ENCODE results near the gene ARAP2.

Gene ARAP2

GRCh38 chr4:36130641-36131040, 113.7 kb downstream of the ARAP2 start:
- in situ Hi-C loops (cut with MboI; ENCODE audit: low sequenced_read_pairs): no loop called here

DNA sequence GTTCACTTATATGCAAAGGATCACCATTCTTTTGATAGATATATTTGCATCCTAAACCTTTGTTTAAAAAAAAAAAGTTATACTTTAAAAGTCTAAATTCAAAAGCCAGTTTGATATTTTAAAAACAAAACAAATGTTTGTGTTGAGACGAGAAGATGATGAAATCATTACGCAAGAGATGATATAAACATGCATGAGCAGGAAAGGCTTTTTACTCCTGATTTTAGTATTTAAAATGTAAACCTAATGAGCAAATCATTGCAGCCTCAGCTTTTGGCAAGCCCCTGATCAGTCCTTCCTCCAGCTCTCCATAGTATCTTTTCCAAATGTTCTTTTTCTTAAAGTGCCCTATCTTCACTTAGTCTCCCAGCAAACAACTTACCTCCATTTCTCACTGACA, 115.6 kb downstream of the ARAP2 start:
- in situ Hi-C loops (cut with MboI; ENCODE audit: low sequenced_read_pairs): no loop called here

- in situ Hi-C loops (cut with MboI; ENCODE audit: low sequenced_read_pairs): no loop called here
Observed at GRCh38 chr4:36123906-36124305, 120.4 kb downstream of the ARAP2 start.

GRCh38 chr4:36115312-36115711, 129.0 kb downstream of the ARAP2 start:
- in situ Hi-C loops (cut with MboI; ENCODE audit: low sequenced_read_pairs): no loop called here

DNA sequence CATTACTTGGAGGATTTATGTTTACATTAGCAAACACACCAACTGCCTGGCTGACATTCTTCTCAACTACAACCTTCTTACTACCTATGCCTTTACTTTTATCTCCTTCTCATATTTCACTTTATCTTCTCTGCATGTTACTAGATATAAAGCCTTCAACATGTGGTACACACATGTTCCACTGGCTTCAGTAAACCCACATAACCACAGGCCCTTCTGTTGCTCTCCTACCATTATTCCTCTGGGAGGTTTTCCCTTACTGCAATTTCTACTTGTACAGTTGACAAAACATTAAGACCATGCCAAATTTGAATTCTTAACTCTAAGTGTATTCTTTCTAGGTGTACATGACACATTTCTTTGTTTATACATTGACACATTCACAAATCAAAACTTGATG, 133.1 kb downstream of the ARAP2 start:
- in situ Hi-C loops (cut with MboI; ENCODE audit: low sequenced_read_pairs): no loop called here

- in situ Hi-C loops (cut with MboI; ENCODE audit: low sequenced_read_pairs): no loop called here
Observed at GRCh38 chr4:36099509-36099908, 144.8 kb downstream of the ARAP2 start.

- in situ Hi-C loops (cut with MboI; ENCODE audit: low sequenced_read_pairs): no loop called here
Observed at GRCh38 chr4:36094995-36095394, 149.3 kb downstream of the ARAP2 start.

- in situ Hi-C loops (cut with MboI; ENCODE audit: low sequenced_read_pairs): no loop called here
Observed at GRCh38 chr4:36091997-36092396, 152.3 kb downstream of the ARAP2 start.

DNA sequence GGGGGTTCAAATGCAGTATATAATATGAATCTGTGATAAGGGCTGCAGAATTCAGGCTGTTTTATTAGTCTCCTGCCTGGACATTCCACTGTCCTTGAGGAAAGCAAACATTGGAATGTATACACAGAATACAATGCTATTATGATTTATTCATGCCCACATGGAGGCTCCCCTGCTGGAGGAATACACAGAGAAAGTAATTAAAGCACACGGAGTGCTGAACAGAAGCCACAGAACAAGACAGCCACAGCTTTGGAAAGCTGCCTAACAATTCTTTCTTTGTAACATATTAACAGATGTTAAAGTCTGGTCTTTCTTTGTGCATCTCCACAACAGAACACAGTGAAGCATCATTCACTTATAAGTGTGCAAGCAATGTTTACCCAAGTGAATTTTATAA, 155.8 kb downstream of the ARAP2 start:
- in situ Hi-C loops (cut with MboI; ENCODE audit: low sequenced_read_pairs): no loop called here

DNA sequence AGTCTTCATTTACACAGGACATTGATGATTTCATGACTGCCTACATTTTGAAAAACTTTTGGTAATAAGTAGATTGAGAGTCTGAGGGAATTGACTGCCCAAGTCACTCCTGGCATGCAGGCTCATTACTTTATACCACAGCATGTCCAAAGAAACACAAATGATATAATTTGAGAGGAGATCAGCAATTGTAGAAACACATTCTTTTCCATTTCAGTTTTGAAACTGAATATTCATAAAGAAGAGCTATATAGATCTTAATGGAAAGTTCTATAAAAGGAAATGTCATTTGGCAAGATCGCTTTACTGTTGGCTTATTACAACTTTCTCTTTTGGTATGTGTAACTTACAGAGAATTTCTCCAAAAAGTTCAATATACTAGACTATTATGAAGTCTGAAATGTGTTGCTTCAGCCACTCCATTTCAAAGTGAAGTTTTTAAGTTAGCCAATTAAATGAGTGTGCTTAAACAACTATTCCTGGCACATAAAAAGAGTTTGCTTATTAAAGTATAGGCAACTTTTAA, 158.0 kb downstream of the ARAP2 start:
- in situ Hi-C loops (cut with MboI; ENCODE audit: low sequenced_read_pairs): no loop called here

DNA sequence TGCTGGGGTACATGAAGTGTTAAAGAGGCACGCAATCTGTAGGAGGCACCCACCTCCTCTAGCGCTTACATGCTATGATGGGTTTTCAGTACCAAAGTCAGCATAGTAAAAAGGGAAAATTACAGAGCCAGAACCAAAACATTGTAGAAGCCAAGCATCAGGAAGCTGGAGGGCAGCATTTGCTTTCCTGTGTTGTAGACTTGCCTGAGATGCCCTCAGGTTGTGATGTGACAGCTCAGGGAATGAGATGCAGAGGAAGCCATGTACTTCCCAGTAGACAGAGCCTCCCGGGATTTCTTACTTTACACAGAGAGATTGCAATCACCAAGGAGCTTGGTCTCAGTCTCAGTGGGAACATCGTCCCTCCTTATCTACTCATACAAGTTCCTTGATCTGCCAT, 161.5 kb downstream of the ARAP2 start:
- in situ Hi-C loops (cut with MboI; ENCODE audit: low sequenced_read_pairs): no loop called here

DNA sequence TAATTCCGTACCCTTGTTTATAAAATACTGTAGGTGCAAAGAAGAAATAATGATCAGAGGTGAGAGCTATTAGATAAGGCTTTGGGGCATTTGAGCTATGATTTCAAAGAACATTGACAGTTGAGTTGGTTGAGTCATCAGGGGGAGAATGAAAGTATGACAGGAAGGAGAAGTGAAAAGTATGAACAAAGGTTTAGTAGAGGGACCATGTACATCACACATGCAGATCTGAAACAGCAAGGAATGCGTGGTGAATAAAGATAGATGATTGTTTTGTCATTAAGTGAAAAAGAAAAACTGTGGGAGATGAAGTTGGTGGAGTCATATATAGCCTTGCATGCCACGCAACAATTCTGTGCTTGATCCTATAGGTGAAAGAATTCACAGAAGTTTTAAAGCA, 163.1 kb downstream of the ARAP2 start:
- in situ Hi-C loops (cut with MboI; ENCODE audit: low sequenced_read_pairs): no loop called here

DNA sequence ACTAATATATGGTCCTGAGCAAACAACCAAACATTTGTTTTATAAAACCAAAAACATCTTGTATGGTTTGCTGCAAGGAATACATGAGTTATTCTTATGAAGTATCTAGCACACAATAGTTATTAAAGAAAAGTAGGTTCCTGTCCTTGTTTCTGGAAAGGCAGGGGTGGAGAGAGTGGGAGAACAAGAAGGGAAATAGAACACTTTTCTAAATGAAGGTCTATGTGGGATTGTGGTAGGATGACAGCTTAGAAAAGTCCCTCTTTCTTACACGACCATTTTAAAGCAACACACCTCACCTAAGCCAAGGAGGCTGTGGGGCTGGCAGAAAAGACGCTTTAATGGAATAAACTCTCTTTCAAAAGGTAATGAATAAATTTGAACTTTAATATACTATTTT, 164.6 kb downstream of the ARAP2 start:
- in situ Hi-C loops (cut with MboI; ENCODE audit: low sequenced_read_pairs): no loop called here

DNA sequence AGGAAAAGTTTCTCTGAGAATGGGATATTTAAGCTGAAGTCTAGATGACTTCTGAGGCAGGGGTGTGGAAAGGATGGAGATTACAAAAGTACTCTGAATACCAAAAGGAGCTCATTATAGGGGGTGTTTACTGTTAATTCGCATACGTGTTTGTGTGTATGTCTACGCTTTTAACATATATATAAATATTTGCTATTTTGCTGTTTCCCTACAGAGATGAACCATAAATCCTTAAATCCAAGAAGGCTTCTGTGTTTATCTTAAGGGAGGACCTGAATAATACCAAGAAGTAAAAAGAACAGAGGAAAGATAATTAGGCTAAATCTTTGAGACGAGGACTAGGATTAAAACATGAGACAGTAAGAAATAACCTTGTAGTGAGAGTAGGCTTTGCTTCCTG, 166.0 kb downstream of the ARAP2 start:
- in situ Hi-C loops (cut with MboI; ENCODE audit: low sequenced_read_pairs): no loop called here

- in situ Hi-C loops (cut with MboI; ENCODE audit: low sequenced_read_pairs): no loop called here
Observed at GRCh38 chr4:36072529-36072928, 171.8 kb downstream of the ARAP2 start.

- in situ Hi-C loops (cut with MboI; ENCODE audit: low sequenced_read_pairs): no loop called here
Observed at GRCh38 chr4:36067116-36067515, 177.2 kb downstream of the ARAP2 start.

- in situ Hi-C loops (cut with MboI; ENCODE audit: low sequenced_read_pairs): no loop called here
Observed at GRCh38 chr4:36065274-36065871, 178.9 kb downstream of the ARAP2 start.

DNA sequence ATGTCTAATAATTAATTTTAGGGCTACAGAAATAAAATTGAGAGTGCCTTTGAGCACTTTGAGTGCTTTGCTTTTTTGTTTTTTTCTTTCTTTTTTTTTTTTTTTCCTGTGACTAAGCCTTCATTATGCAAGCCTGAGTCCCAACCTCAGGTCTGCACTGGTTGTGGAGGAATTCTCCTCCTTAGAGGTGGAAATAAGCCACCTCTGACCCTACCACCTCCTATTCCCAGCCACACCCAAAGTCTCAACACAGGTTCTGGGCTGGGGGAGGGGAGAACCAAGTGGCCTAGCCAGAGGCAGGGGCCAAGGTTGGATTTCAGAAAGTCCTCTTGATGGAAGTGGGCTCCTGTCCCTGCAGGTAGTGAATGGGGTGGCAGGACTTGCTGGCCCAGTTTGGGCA, 180.2 kb downstream of the ARAP2 start:
- in situ Hi-C loops (cut with MboI; ENCODE audit: low sequenced_read_pairs): no loop called here

- in situ Hi-C loops (cut with MboI; ENCODE audit: low sequenced_read_pairs): no loop called here
Observed at GRCh38 chr4:36056136-36056535, 188.2 kb downstream of the ARAP2 start.

- in situ Hi-C loops (cut with MboI; ENCODE audit: low sequenced_read_pairs): no loop called here
Observed at GRCh38 chr4:36054694-36055422, 189.5 kb downstream of the ARAP2 start.

- in situ Hi-C loops (cut with MboI; ENCODE audit: low sequenced_read_pairs): no loop called here
Observed at GRCh38 chr4:36053930-36054329, 190.4 kb downstream of the ARAP2 start.

DNA sequence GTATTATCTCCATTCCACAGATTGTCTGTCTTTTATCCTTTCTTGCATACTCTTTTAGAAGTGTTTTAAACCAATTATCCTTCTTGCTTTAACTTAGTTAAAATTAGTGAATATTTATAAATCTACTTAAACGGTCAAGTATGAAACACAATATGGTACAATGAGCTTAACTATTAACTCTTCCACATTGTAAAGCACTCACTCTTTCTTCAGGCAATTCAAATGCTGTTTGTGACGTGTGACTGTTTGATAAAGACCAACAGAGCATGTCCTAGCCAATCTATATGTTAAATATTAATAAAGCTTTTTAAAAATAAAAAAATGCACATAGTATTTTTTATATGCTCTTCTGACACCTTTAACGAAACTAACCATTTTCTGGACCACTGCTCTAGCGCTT, 192.7 kb downstream of the ARAP2 start:
- in situ Hi-C loops (cut with MboI; ENCODE audit: low sequenced_read_pairs): no loop called here

DNA sequence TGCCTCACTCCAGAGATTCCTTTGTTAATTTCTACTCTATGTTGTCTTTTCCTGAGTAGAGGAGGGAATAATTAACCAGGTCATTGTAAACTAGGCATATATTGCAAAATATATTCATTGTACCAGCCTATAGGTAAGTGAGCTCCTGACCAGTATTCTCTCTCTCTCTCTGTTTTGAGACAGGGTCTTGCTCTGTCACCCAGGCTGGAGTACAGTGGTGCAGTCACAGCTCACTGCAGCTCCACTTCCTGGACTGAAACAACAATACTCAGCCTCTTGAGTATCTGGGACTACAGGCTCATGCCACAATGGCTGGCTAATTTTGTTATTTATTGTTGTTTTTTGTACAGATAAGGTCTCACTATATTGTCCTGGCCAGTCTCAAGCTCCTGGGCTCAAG, 198.3 kb downstream of the ARAP2 start:
- in situ Hi-C loops (cut with MboI; ENCODE audit: low sequenced_read_pairs): no loop called here
